DND-41 (cell line): Measurements from ENCODE around the gene PFKFB2.

ENCODE experiments used
- CTCF ChIP-seq: IDR thresholded peaks from 2 replicates; pipeline ENCODE4 v1.5.1; 2012; ENCODE audit warnings: borderline replicate concordance, low read length, moderate library complexity, mild to moderate bottlenecking; ENCODE audit not compliant: poor library complexity, severe bottlenecking; ENCODE audit errors: extremely low read depth
- EZH2 ChIP-seq: IDR thresholded peaks from 3 replicates; pipeline ENCODE4 v1.6.1; 2012; ENCODE audit warnings: borderline replicate concordance, low read depth, mild to moderate bottlenecking, moderate library complexity, low read length, inconsistent platforms; ENCODE audit not compliant: severe bottlenecking

GRCh38 chr1:207040181-207040533, 12.9 kb upstream of the PFKFB2 start:
- no peak for TF ChIP-seq CTCF
- no peak for TF ChIP-seq EZH2
